Neuronal stem cell (in vitro differentiated cells): ENCODE data around the gene GCN1.
A peak's percentile ranks its signal among the peaks of the same experiment; 100 is the strongest.
"Not testable (repeated sequence)": the region's sequence is repeated elsewhere in the genome, so short reads cannot be mapped to it uniquely, and the experiment has no call there.

Experiments used
- DNase-seq: peaks from one replicate; pipeline ENCODE4 v3.0.0-alpha.2; 2013; ENCODE audit warnings: low spot score
- H2AFZ ChIP-seq: one replicate; pipeline ENCODE4 v1.6.1; 2013; ENCODE audit warnings: mild to moderate bottlenecking, low read length, inconsistent platforms
- H2AK5ac ChIP-seq: 2 replicates; pipeline ENCODE4 v1.6.1; 2013; ENCODE audit warnings: low read depth, mild to moderate bottlenecking, inconsistent platforms, low read length, moderate library complexity, mixed read lengths
- H2BK120ac ChIP-seq: 2 replicates; pipeline ENCODE4 v1.6.1; 2013; ENCODE audit warnings: low read depth, mild to moderate bottlenecking, inconsistent platforms, low read length, moderate library complexity, mixed read lengths
- H2BK12ac ChIP-seq: one replicate; pipeline ENCODE4 v1.6.1; 2013; ENCODE audit warnings: low read length, inconsistent platforms
- H2BK15ac ChIP-seq: 2 replicates; pipeline ENCODE4 v1.6.1; 2013; ENCODE audit warnings: mild to moderate bottlenecking, low read length, inconsistent platforms, mixed read lengths
- H2BK5ac ChIP-seq: one replicate; pipeline ENCODE4 v1.6.1; 2013; ENCODE audit warnings: inconsistent platforms, mild to moderate bottlenecking, low read length, moderate library complexity
- H3K14ac ChIP-seq: one replicate; pipeline ENCODE4 v1.6.1; 2013; ENCODE audit warnings: low read length, inconsistent platforms
- H3K18ac ChIP-seq: 2 replicates; pipeline ENCODE4 v1.6.1; 2013; ENCODE audit warnings: low read length, inconsistent platforms
- H3K23ac ChIP-seq: 2 replicates; pipeline ENCODE4 v1.6.1; 2013; ENCODE audit warnings: low read depth, mild to moderate bottlenecking, mixed read lengths, low read length, inconsistent platforms; ENCODE audit not compliant: poor library complexity
- H3K27ac ChIP-seq: replicated peaks from 3 replicates; pipeline ENCODE4 v1.5.1; 2013; ENCODE audit warnings: low read length, inconsistent platforms
- H3K27me3 ChIP-seq, 3 experiments: 2 replicates each; pipeline ENCODE4 v1.6.1; 2013; ENCODE audit warnings: low read length in 3 of 3, mild to moderate bottlenecking in 2 of 3, inconsistent platforms in 1 of 3, low read depth in 1 of 3, mixed read lengths in 1 of 3, moderate library complexity in 1 of 3; ENCODE audit not compliant: control insufficient read depth in 3 of 3, insufficient read depth in 3 of 3
- H3K36me3 ChIP-seq, 2 donors: replicated peaks in 1 of 2; 2 replicates each; pipeline ENCODE4 v1.6.1; 2013; ENCODE audit warnings: low read length in 2 of 2; ENCODE audit not compliant: control insufficient read depth in 2 of 2, insufficient read depth in 2 of 2
- H3K4ac ChIP-seq: 2 replicates; pipeline ENCODE4 v1.6.1; 2013; ENCODE audit warnings: inconsistent platforms, mild to moderate bottlenecking, low read length, moderate library complexity
- H3K4me1 ChIP-seq, 2 donors: 1 replicate in 1 of 2; 2 replicates in 1 of 2; pipeline ENCODE4 v1.6.1; 2013; ENCODE audit warnings: low read length in 2 of 2, low read depth in 1 of 2; ENCODE audit not compliant: control insufficient read depth in 2 of 2, insufficient read depth in 1 of 2
- H3K4me2 ChIP-seq: one replicate; pipeline ENCODE4 v1.6.1; 2013; ENCODE audit warnings: mild to moderate bottlenecking, low read length, inconsistent platforms; ENCODE audit not compliant: insufficient read depth, poor library complexity, severe bottlenecking
- H3K4me3 ChIP-seq, 2 donors: 2 replicates each; pipeline ENCODE4 v1.5.1; 2013; ENCODE audit warnings: low read length in 2 of 2, mild to moderate bottlenecking in 2 of 2, inconsistent platforms in 1 of 2, moderate library complexity in 1 of 2
- H3K79me1 ChIP-seq: one replicate; pipeline ENCODE4 v1.6.1; 2013; ENCODE audit warnings: low read depth, mild to moderate bottlenecking, inconsistent platforms, low read length, moderate library complexity
- H3K9ac ChIP-seq: one replicate; pipeline ENCODE4 v1.6.1; 2013; ENCODE audit warnings: mild to moderate bottlenecking, low read depth, low read length, inconsistent platforms; ENCODE audit not compliant: poor library complexity
- H3K9me3 ChIP-seq, 2 donors: replicated peaks in 1 of 2; 2 replicates each; pipeline versions ENCODE3 to v1.6.1; 2013; ENCODE audit warnings: low read length in 2 of 2, mild to moderate bottlenecking in 2 of 2, inconsistent platforms in 1 of 2, low read depth in 1 of 2, mixed read lengths in 1 of 2, moderate library complexity in 1 of 2; ENCODE audit not compliant: control insufficient read depth in 2 of 2, insufficient read depth in 1 of 2
- H4K8ac ChIP-seq: one replicate; pipeline ENCODE4 v1.6.1; 2013; ENCODE audit warnings: low read depth, mild to moderate bottlenecking, inconsistent platforms, low read length, moderate library complexity
- H4K91ac ChIP-seq: one replicate; pipeline ENCODE4 v1.6.1; 2013; ENCODE audit warnings: low read length, low read depth, mild to moderate bottlenecking, inconsistent platforms; ENCODE audit not compliant: poor library complexity
- WGBS, 2 donors: extraction: QIAGEN DNeasy Blood & Tissue Kit; methylation state at CpG; one replicate each; pipeline ENCODE4 v1.1.7; 2013; ENCODE audit warnings: missing lambda C conversion rate in 2 of 2, mixed read lengths in 1 of 2; ENCODE audit not compliant: insufficient read length in 2 of 2, insufficient replicate concordance in 1 of 2; ENCODE audit errors: extremely low coverage in 2 of 2; 5-methylcytosine and 5-hydroxymethylcytosine counted together

The GCN1 gene

DNA sequence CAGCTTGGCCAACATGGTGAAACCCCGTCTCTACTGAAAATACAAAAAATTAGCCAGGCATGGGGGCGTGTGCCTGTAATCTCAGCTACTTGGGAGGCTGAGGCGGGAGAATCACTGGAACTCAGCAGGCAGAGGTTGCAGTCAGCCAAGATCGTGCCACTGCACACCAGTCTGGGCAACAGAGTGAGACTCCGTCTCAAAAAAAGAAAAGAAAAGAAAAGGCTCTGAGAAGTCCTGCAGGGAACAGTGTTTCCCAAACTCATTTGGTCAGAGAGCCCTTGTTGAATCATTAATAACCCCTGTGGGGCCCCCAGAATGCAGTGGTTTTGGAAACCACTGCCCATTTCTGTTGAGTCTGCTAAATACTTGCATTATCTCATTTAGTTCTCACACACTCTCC, 18.7 kb upstream of the GCN1 start:
- H3K14ac ChIP-seq, H2BK15ac ChIP-seq, H3K9me3 ChIP-seq, H3K4me1 ChIP-seq, H3K23ac ChIP-seq, H3K18ac ChIP-seq, H2AK5ac ChIP-seq, DNase-seq, H2AFZ ChIP-seq, H3K27me3 ChIP-seq, H4K8ac ChIP-seq, H4K91ac ChIP-seq, H2BK120ac ChIP-seq, H3K27ac ChIP-seq, H3K4ac ChIP-seq, H2BK5ac ChIP-seq, H3K4me2 ChIP-seq, H3K79me1 ChIP-seq, H2BK12ac ChIP-seq, H3K4me3 ChIP-seq, H3K9ac ChIP-seq: not testable (repeated sequence)
- peaks cover 44 to 79% of the 10 kb centered on the region in 2 donors for H3K36me3 ChIP-seq
- no CpG with 5 or more reads among the region's 5 CpGs for WGBS, 2 donors

DNA sequence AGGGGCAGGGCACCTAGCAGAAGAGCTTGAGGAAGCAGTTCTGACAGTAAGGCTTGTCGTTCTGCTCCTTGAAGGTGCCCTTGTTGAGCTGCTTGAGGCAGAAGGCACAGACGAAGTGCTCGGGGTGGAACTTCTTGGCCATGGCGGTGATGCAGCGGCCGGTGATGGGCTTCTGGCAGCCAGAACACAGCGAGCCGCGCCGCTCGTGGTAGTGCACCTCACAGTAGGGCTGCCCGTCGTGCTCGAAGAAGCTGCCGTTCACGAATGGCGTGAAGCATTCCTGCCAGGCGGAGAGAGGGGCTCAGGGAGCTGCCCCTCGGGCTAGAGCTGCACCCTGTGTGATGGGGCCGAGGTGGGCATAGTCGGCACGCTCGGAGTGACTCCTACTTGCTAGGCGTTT, 17.8 kb upstream of the GCN1 start:
- Histone ChIP-seq H3K4ac (no peak overlapping the region), H3K27ac (no peak overlapping the region), H3K14ac (peak overlapping the region; percentile 21), H3K4me2 (no peak overlapping the region), H4K8ac (no peak overlapping the region), H2AFZ (no peak overlapping the region), H3K4me3 (peak overlapping the region in 1 of 2 donors; percentile 6), H3K4me1 (peaks cover 0 to 3% of the 10 kb centered on the region in 2 donors), H2BK120ac (no peak overlapping the region), H3K9ac (no peak overlapping the region), H4K91ac (no peak overlapping the region), H3K23ac (peak overlapping the region; percentile 31), H3K18ac (no peak overlapping the region), H2BK15ac (no peak overlapping the region), H2BK5ac (no peak overlapping the region), H3K9me3 (peaks cover 0 to 1% of the 10 kb centered on the region in 2 donors), H3K36me3 (peaks cover 45 to 82% of the 10 kb centered on the region in 2 donors), H3K27me3 (no peaks in the 10 kb centered on the region), H2AK5ac (no peak overlapping the region), H3K79me1 (no peaks in the 10 kb centered on the region), H2BK12ac (no peak overlapping the region)
- no peak for DNase-seq
- no CpG with 5 or more reads among the region's 24 CpGs for WGBS, 2 donors

- peak overlapping the region; percentile 43 for H4K8ac ChIP-seq
- H2AK5ac ChIP-seq: no peak overlapping the region
- WGBS, 2 donors: no CpG with 5 or more reads among the region's 9 CpGs
- H3K4me2 ChIP-seq: no peak overlapping the region
- no peak overlapping the region for H3K4me3 ChIP-seq
- H3K79me1 ChIP-seq: no peaks in the 10 kb centered on the region
- H4K91ac ChIP-seq: no peak overlapping the region
- H3K14ac ChIP-seq: peak overlapping the region; percentile 56
- no peak overlapping the region for H3K27ac ChIP-seq
- H3K27me3 ChIP-seq: no peaks in the 10 kb centered on the region
- no peak overlapping the region for H2AFZ ChIP-seq
- no peak overlapping the region for H3K9ac ChIP-seq
- H2BK15ac ChIP-seq: no peak overlapping the region
- H3K4me1 ChIP-seq: peaks cover 0 to under 1% of the 10 kb centered on the region in 2 donors
- no peak overlapping the region for H2BK120ac ChIP-seq
- no peak overlapping the region for H3K18ac ChIP-seq
- no peak overlapping the region for H3K4ac ChIP-seq
- H2BK5ac ChIP-seq: no peak overlapping the region
- H3K23ac ChIP-seq: peak overlapping the region; percentile 31
- DNase-seq: no peak
- no peak overlapping the region for H2BK12ac ChIP-seq
- H3K9me3 ChIP-seq: peaks cover 0 to 1% of the 10 kb centered on the region in 2 donors
- H3K36me3 ChIP-seq: peaks cover 47 to 82% of the 10 kb centered on the region in 2 donors
These were observed 17.4 kb upstream of the GCN1 start for GRCh38 chr12:120211904-120212283.

GRCh38 chr12:120211243-120211903, 16.9 kb upstream of the GCN1 start:
- H3K36me3 ChIP-seq: peaks cover 47 to 85% of the 10 kb centered on the region in 2 donors
- H3K23ac ChIP-seq: no peak overlapping the region
- H3K4ac ChIP-seq: no peak overlapping the region
- H2BK12ac ChIP-seq: no peak overlapping the region
- no peaks in the 10 kb centered on the region for H3K27me3 ChIP-seq
- no peaks in the 10 kb centered on the region for H3K79me1 ChIP-seq
- no peak overlapping the region for H4K8ac ChIP-seq
- peaks cover 0 to 1% of the 10 kb centered on the region in 2 donors for H3K9me3 ChIP-seq
- no peak overlapping the region for H2AFZ ChIP-seq
- no peak for DNase-seq
- no peak overlapping the region for H3K9ac ChIP-seq
- H2BK15ac ChIP-seq: no peak overlapping the region
- no peak overlapping the region for H4K91ac ChIP-seq
- H3K4me3 ChIP-seq: no peak overlapping the region
- no peaks in the 10 kb centered on the region for H3K4me1 ChIP-seq
- no peak overlapping the region for H3K4me2 ChIP-seq
- no peak overlapping the region for H2AK5ac ChIP-seq
- no peak overlapping the region for H2BK5ac ChIP-seq
- H2BK120ac ChIP-seq: no peak overlapping the region
- no CpG with 5 or more reads among the region's 12 CpGs for WGBS, 2 donors
- no peak overlapping the region for H3K14ac ChIP-seq
- H3K18ac ChIP-seq: no peak overlapping the region
- H3K27ac ChIP-seq: no peak overlapping the region
